IMR-90 (cell line): ENCODE measurements around the gene MMEL1. TPM values are rescaled to one million over a fixed set of nuclear protein-coding genes. Genes with fewer than 3 reads are reported as not detected.

ENCODE experiments used
- ATAC-seq: fragments of 200-7000 bp; cut with Tn5 transposase; 2 replicates; pipeline ENCODE4 v1.9.1; 2020; ENCODE audit warnings: low read depth, mild to moderate bottlenecking, moderate library complexity
- BruUV-seq: library from RNA; stranded (reverse); fragments of 400-500 nt; replicated peaks from 2 replicates; lab custom pipeline; 2021; lab: Mats Ljungman, UMichigan
- CTCF ChIA-PET: fragments of 300-600 bp; formaldehyde crosslinking; extraction: SDS; loops from one replicate; lab custom pipeline; 2021; ENCODE audit warnings: antibody characterized with exemption; lab: Yijun Ruan, JAX
- POLR2A ChIA-PET: fragments of 300-600 bp; sonication (Branson Sonifier 250); formaldehyde crosslinking; loops from one replicate; lab custom pipeline; 2022; ENCODE audit warnings: antibody characterized with exemption; ENCODE audit not compliant: unreplicated experiment; lab: Charles Lee
- DNase-seq: peaks from one replicate; pipeline ENCODE4 v3.0.0; 2013
- H2AFZ ChIP-seq: replicated peaks from 2 replicates; pipeline ENCODE3; 2013; ENCODE audit warnings: low read length, mild to moderate bottlenecking; ENCODE audit not compliant: poor library complexity
- H2AK5ac ChIP-seq: 2 replicates; pipeline ENCODE4 v1.6.1; 2013; ENCODE audit warnings: low read depth, low read length, inconsistent platforms
- H2AK9ac ChIP-seq: replicated peaks from 2 replicates; pipeline ENCODE3; 2013; ENCODE audit warnings: mild to moderate bottlenecking, low read depth, low read length, moderate library complexity; ENCODE audit not compliant: poor library complexity
- H2BK120ac ChIP-seq: 2 replicates; pipeline ENCODE4 v1.6.1; 2013; ENCODE audit warnings: low read depth, low read length, inconsistent platforms
- H2BK15ac ChIP-seq: 3 replicates; pipeline ENCODE4 v1.6.1; 2013; ENCODE audit warnings: low read depth, low read length, inconsistent platforms
- H2BK20ac ChIP-seq: 2 replicates; pipeline ENCODE4 v1.6.1; 2013; ENCODE audit warnings: low read depth, mild to moderate bottlenecking, inconsistent platforms, low read length, moderate library complexity
- H2BK5ac ChIP-seq: 2 replicates; pipeline ENCODE4 v1.6.1; 2013; ENCODE audit warnings: mild to moderate bottlenecking, low read depth, low read length, inconsistent platforms; ENCODE audit not compliant: poor library complexity, severe bottlenecking
- H3K14ac ChIP-seq: replicated peaks from 2 replicates; pipeline ENCODE4 v1.6.1; 2013; ENCODE audit warnings: low read depth, low read length, inconsistent platforms
- H3K18ac ChIP-seq: 2 replicates; pipeline ENCODE4 v1.6.1; 2013; ENCODE audit warnings: low read depth, low read length, control low read depth
- H3K23ac ChIP-seq: 2 replicates; pipeline ENCODE4 v1.6.1; 2013; ENCODE audit warnings: low read depth, low read length, inconsistent platforms
- H3K27ac ChIP-seq: 2 replicates; pipeline ENCODE4 v1.5.1; 2013; ENCODE audit warnings: mild to moderate bottlenecking, control low read depth, low read length; ENCODE audit not compliant: insufficient read depth
- H3K27me3 ChIP-seq: 2 replicates; pipeline ENCODE4 v1.6.1; 2013; ENCODE audit warnings: low read length; ENCODE audit not compliant: control insufficient read depth, insufficient read depth
- H3K36me3 ChIP-seq: 2 replicates; pipeline ENCODE4 v1.6.1; 2013; ENCODE audit warnings: low read length, mixed read lengths; ENCODE audit not compliant: control insufficient read depth, insufficient read depth
- H3K4ac ChIP-seq: 2 replicates; pipeline ENCODE4 v1.6.1; 2013; ENCODE audit warnings: low read depth, low read length, inconsistent platforms
- H3K4me1 ChIP-seq: 2 replicates; pipeline ENCODE4 v1.6.1; 2013; ENCODE audit warnings: low read length, mixed read lengths; ENCODE audit not compliant: control insufficient read depth, insufficient read depth
- H3K4me2 ChIP-seq: 2 replicates; pipeline ENCODE4 v1.6.1; 2013; ENCODE audit warnings: low read depth, mild to moderate bottlenecking, control low read depth, low read length, moderate library complexity
- H3K4me3 ChIP-seq: 2 replicates; pipeline ENCODE4 v1.5.1; 2013; ENCODE audit warnings: low read depth, mild to moderate bottlenecking, control low read depth, low read length, moderate library complexity; ENCODE audit not compliant: insufficient read depth
- H3K56ac ChIP-seq: 2 replicates; pipeline ENCODE4 v1.6.1; 2013; ENCODE audit warnings: low read length, inconsistent platforms; ENCODE audit not compliant: insufficient read depth; ENCODE audit errors: extremely low read depth
- H3K79me1 ChIP-seq, 2 experiments: 2 replicates each; pipeline ENCODE4 v1.6.1; 2013; ENCODE audit warnings: low read length in 2 of 2, inconsistent platforms in 1 of 2, low read depth in 1 of 2
- H3K9ac ChIP-seq: 2 replicates; pipeline ENCODE4 v1.6.1; 2013; ENCODE audit warnings: low read depth, low read length, control low read depth
- H3K9me1 ChIP-seq: 2 replicates; pipeline ENCODE4 v1.6.1; 2013; ENCODE audit warnings: low read length, inconsistent platforms; ENCODE audit not compliant: insufficient read depth
- H3K9me3 ChIP-seq: 2 replicates; pipeline ENCODE4 v1.6.1; 2013; ENCODE audit warnings: low read length; ENCODE audit not compliant: control insufficient read depth, insufficient read depth
- H4K20me1 ChIP-seq: 2 replicates; pipeline ENCODE4 v1.6.1; 2013; ENCODE audit warnings: low read length, inconsistent platforms; ENCODE audit not compliant: insufficient read depth
- H4K5ac ChIP-seq: 2 replicates; pipeline ENCODE4 v1.6.1; 2013; ENCODE audit warnings: mild to moderate bottlenecking, low read depth, low read length, control low read depth
- H4K8ac ChIP-seq, 2 experiments: 2 replicates each; pipeline ENCODE4 v1.6.1; 2013; ENCODE audit warnings: low read depth in 2 of 2, low read length in 2 of 2, control low read depth in 1 of 2, inconsistent platforms in 1 of 2
- H4K91ac ChIP-seq: 2 replicates; pipeline ENCODE4 v1.6.1; 2013; ENCODE audit warnings: low read depth, low read length, inconsistent platforms; ENCODE audit not compliant: insufficient read depth
- BHLHE40 ChIP-seq: fragments of 150-350 bp; IDR thresholded peaks from 2 replicates; pipeline ENCODE4 v1.6.1; 2016; ENCODE audit warnings: mild to moderate bottlenecking, low read depth, low read length
- ELK1 ChIP-seq: fragments of 150-350 bp; IDR thresholded peaks from 2 replicates; pipeline ENCODE4 v1.6.1; 2016; ENCODE audit warnings: low read depth, mild to moderate bottlenecking, low read length, moderate library complexity, borderline replicate concordance
- RAD21 ChIP-seq: IDR thresholded peaks from 2 replicates; pipeline ENCODE4 v1.6.1; 2012; ENCODE audit warnings: low read length, improper control_type of control experiment
- RFX5 ChIP-seq: IDR thresholded peaks from 2 replicates; pipeline ENCODE4 v1.8.0; 2012; ENCODE audit warnings: low read depth, mild to moderate bottlenecking, low read length, moderate library complexity
- WGBS, 2 experiments: methylation state at CpG; one replicate each; pipeline versions ENCODE4 v1.1.5 to v1.1.7; 2013; ENCODE audit warnings: missing lambda C conversion rate in 2 of 2; ENCODE audit not compliant: insufficient read length in 1 of 2; ENCODE audit errors: extremely low coverage in 2 of 2; 5-methylcytosine and 5-hydroxymethylcytosine counted together
- dilution Hi-C: fragments of 300-500 bp; cut with HindIII; formaldehyde crosslinking; loops from one replicate; pipeline ENCODE4 v1.14.3; 2018; ENCODE audit warnings: low sequenced_read_pairs; ENCODE audit not compliant: unreplicated experiment
- in situ Hi-C: fragments of 300-500 bp; cut with MboI; formaldehyde crosslinking; loops from 3 replicates; pipeline ENCODE4 v1.14.3; 2019; ENCODE audit warnings: low sequenced_read_pairs, inconsistent platforms, mixed read lengths
- intact Hi-C: fragments of 100-400 bp; cut with micrococcal nuclease; formaldehyde crosslinking; loops from 2 replicates; pipeline ENCODE4 v1.10.0; 2022
- polyA plus RNA-seq, 3 experiments: library from polyadenylated mRNA; depleted of rRNA; stranded (reverse); fragments of >200 nt; gene quantifications; 2 replicates each; pipeline ENCODE4 v1.2.3, GENCODE V29; 2012; ENCODE audit warnings: low replicate concordance in 1 of 3
- total RNA-seq: library from RNA; depleted of rRNA; stranded (reverse); fragments of >200 nt; gene quantifications from 2 replicates; pipeline ENCODE4 v1.2.3, GENCODE V29; 2012

The MMEL1 gene
- total and polyA plus RNA-seq, 2 of the 4 experiments (the other 2 are of a cell fraction): under 0.01 to 0.12 TPM

GRCh38 chr1:2588661-2589430 is 44.0 kb downstream of the MMEL1 start:
- POLR2A ChIA-PET: no interaction called here
- H3K9me1 ChIP-seq: peaks cover 4% of the 10 kb centered on the region

More at GRCh38 chr1:2588661-2589430, 44.0 kb downstream of the MMEL1 start:
- H4K91ac ChIP-seq: no peak overlapping the region
- H3K4me2 ChIP-seq: no peak overlapping the region
- no peak overlapping the region for H3K4me3 ChIP-seq
- no peak overlapping the region for H2BK120ac ChIP-seq
- no peak overlapping the region for H3K4ac ChIP-seq
- CTCF ChIA-PET: no interaction called here
- no peak overlapping the region for H3K9ac ChIP-seq
- H4K20me1 ChIP-seq: no peaks in the 10 kb centered on the region; the same call in 1 of the 2 replicates
- H3K9me3 ChIP-seq: no peaks in the 10 kb centered on the region
- DNase-seq (no peak), ATAC-seq (no peak)
- H3K18ac ChIP-seq: no peak overlapping the region
- TF ChIP-seq BHLHE40: no peak
- no peak for TF ChIP-seq RFX5
- no peak for TF ChIP-seq ELK1
- no peak for TF ChIP-seq RAD21
- no peak overlapping the region for H2BK20ac ChIP-seq
- no peak overlapping the region for H2AFZ ChIP-seq
- no peak overlapping the region for H3K56ac ChIP-seq
- H2AK5ac ChIP-seq: no peak overlapping the region
- peaks cover 2% of the 10 kb centered on the region; the same call in 1 of the 2 replicates for H3K36me3 ChIP-seq
- H2BK5ac ChIP-seq: no peak overlapping the region
- peaks cover 0 to 24% of the 10 kb centered on the region in 2 experiments; a peak in 2 of 4 replicates for H3K79me1 ChIP-seq
- 94% methylated on average over 11 of the region's 23 CpGs; no CpG with 5 or more reads in 1 of the 2 experiments for WGBS, 2 experiments
- BruUV-seq: no TSS peak
- H2BK15ac ChIP-seq: no peak overlapping the region
- in situ Hi-C loops: no loop called here
- H3K14ac ChIP-seq: no peak overlapping the region
- dilution Hi-C loops: no loop called here
- H4K8ac ChIP-seq: no peak overlapping the region
- H2AK9ac ChIP-seq: no peak overlapping the region
- H3K27ac ChIP-seq: no peak overlapping the region
- peaks cover 11% of the 10 kb centered on the region for H3K4me1 ChIP-seq
- H3K23ac ChIP-seq: no peak overlapping the region
- H4K5ac ChIP-seq: no peak overlapping the region
- H3K27me3 ChIP-seq: no peaks in the 10 kb centered on the region; the same call in 1 of the 2 replicates
- intact Hi-C loops: no loop called here
